ENCODE results near the gene GPN1. TPM values are rescaled to one million over a fixed set of nuclear protein-coding genes. Genes with fewer than 3 reads are reported as not detected.
"Not testable (repeated sequence)": the region's sequence is repeated elsewhere in the genome, so short reads cannot be mapped to it uniquely, and the experiment has no call there.

The GPN1 gene
- total and polyA plus RNA-seq, 2 of the 8 experiments (the other 6 are each of a cell fraction or from before 2014, with no cell fraction given), result 38.7 to 43.5 TPM

GRCh38 chr2:27682334-27682771 lies 53.5 kb downstream of the GPN1 start:
- not testable (repeated sequence) for H2BK15ac ChIP-seq (ENCODE audit: low read length); H3K56ac ChIP-seq (replicated peaks; ENCODE audit: insufficient read length, low read depth, low read length); H4K5ac ChIP-seq (ENCODE audit: insufficient read length, low read depth, low read length); H3K79me2 ChIP-seq (ENCODE audit: control insufficient read depth in 1 of 2, insufficient read depth in 2 of 2, low read length in 2 of 2); H2BK20ac ChIP-seq (ENCODE audit: low read length); H3K14ac ChIP-seq (ENCODE audit: insufficient read length); H3K23me2 ChIP-seq (ENCODE audit: low read depth, low read length); H3K27ac ChIP-seq (ENCODE audit: low read depth, low read length); H4K20me1 ChIP-seq (replicated peaks in 1 of 2; ENCODE audit: control insufficient read depth in 1 of 2, insufficient read depth in 2 of 2, low read length in 2 of 2); H2AK5ac ChIP-seq (ENCODE audit: low read depth, low read length); H3K27me3 ChIP-seq (replicated peaks in 1 of 4; ENCODE audit: control insufficient read depth in 3 of 4, extremely low read depth in 1 of 4, insufficient read depth in 3 of 4, low read length in 3 of 4); H2BK12ac ChIP-seq (ENCODE audit: low read depth, low read length); H3K18ac ChIP-seq (ENCODE audit: extremely low read depth, low read length); H2BK5ac ChIP-seq (ENCODE audit: low read depth, low read length); H3K23ac ChIP-seq (ENCODE audit: insufficient read length); H4K8ac ChIP-seq (ENCODE audit: extremely low read depth, insufficient read depth, low read length); H2AFZ ChIP-seq (ENCODE audit: low read length); H3K79me1 ChIP-seq (ENCODE audit: low read depth, low read length); H3K4me3 ChIP-seq (ENCODE audit: extremely low read depth in 1 of 4, insufficient read depth in 2 of 4, low read depth in 3 of 4, low read length in 4 of 4); H4K91ac ChIP-seq (replicated peaks; ENCODE audit: insufficient read length, low read length); H3K9ac ChIP-seq (replicated peaks in 1 of 4; ENCODE audit: extremely low read depth in 1 of 4, low read depth in 3 of 4, low read length in 3 of 4); DNase-seq (ENCODE audit: low read depth in 1 of 2, low spot score in 2 of 2); H3K9me3 ChIP-seq (ENCODE audit: insufficient read depth in 2 of 2, low read depth in 1 of 2, low read length in 1 of 2); H2BK120ac ChIP-seq (replicated peaks; ENCODE audit: low read depth, low read length); FAIRE-seq; H3K4me1 ChIP-seq (replicated peaks in 1 of 4; ENCODE audit: control insufficient read depth in 3 of 4, insufficient read depth in 4 of 4, low read length in 3 of 4); H3K4me2 ChIP-seq (ENCODE audit: insufficient read depth in 1 of 2, low read depth in 2 of 2, low read length in 2 of 2); H3K4ac ChIP-seq (replicated peaks; ENCODE audit: insufficient read length, low read depth, low read length)
- WGBS, 2 experiments (ENCODE audit: extremely low coverage in 1 of 2, insufficient coverage in 1 of 2, insufficient read length in 1 of 2, insufficient replicate concordance in 2 of 2, low coverage in 1 of 2, low lambda C conversion rate in 2 of 2, missing lambda C conversion rate in 1 of 2), result 87% methylated on average over 7 of the region's 7 CpGs; no CpG with 5 or more reads in 1 of the 2 experiments
- ChIA-PET POLR2A (ENCODE audit: partially characterized antibody) (interaction anchor here (0.6 to 1.5 kb wide), 3 partner anchors 9 to 89 kb away, joined by 3 to 5 read pairs (median 3); no protein-coding TSS in a partner anchor), CTCF (ENCODE audit: partially characterized antibody) (interaction anchor here (0.6 to 4.1 kb wide), 34 partner anchors 9 to 846 kb away, joined by 3 to 34 read pairs (median 4); partner anchors contain the start of genes CCDC121, GPN1, SLC4A1AP and SUPT7L)
- H3K36me3 ChIP-seq (ENCODE audit: control insufficient read depth in 2 of 4, insufficient read depth in 4 of 4, low read length in 3 of 4), result peaks cover 5 to 31% (median 17%) of the 10 kb centered on the region in 4 experiments
